SK-N-SH (cell line): ENCODE results near the gene DNHD1. TPM values are rescaled to one million over a fixed set of nuclear protein-coding genes. Genes with fewer than 3 reads are reported as not detected.
A peak's percentile ranks its signal among the peaks of the same experiment; 100 is the strongest.

Source experiments
- CTCF ChIA-PET: fragments of 300-600, 350-600 bp; formaldehyde crosslinking; extraction: SDS; loops from one replicate; lab custom pipeline; 2021; lab: Yijun Ruan, JAX
- POLR2A ChIA-PET: fragments of 350-600 bp; sonication (Branson Sonifier 250); formaldehyde crosslinking; extraction: SDS; loops from one replicate; lab custom pipeline; 2020; ENCODE audit warnings: antibody characterized with exemption, inconsistent platforms; lab: Yijun Ruan, JAX
- DNase-seq: peaks from one replicate; pipeline ENCODE4 v3.0.0; 2012
- H2AFZ ChIP-seq: fragments of 200-600 bp; sonication (generic); 2 replicates; pipeline ENCODE4 v1.8.1; 2016; ENCODE audit warnings: antibody characterized with exemption, mild to moderate bottlenecking, low read depth
- H3F3A ChIP-seq: fragments of 200-600 bp; sonication (generic); replicated peaks from 2 replicates; pipeline ENCODE3; 2016; ENCODE audit warnings: antibody characterized with exemption, mild to moderate bottlenecking; ENCODE audit not compliant: insufficient read depth
- H3K27ac ChIP-seq, 2 experiments: fragments of 200-500 bp in 1 of 2; fragments of 200-600 bp in 1 of 2; sonication (Bioruptor generic) in 1 of 2; sonication (generic), shearing (Covaris generic) in 1 of 2; 2 replicates each; pipeline versions ENCODE4 v1.5.1 to v1.6.1; 2014 to 2016; ENCODE audit warnings: low read depth in 2 of 2, inconsistent platforms in 1 of 2, low read length in 1 of 2, mild to moderate bottlenecking in 1 of 2, mixed read lengths in 1 of 2
- H3K27me3 ChIP-seq: fragments of 200-600 bp; sonication (generic), shearing (Covaris generic); 2 replicates; pipeline ENCODE4 v1.6.1; 2016; ENCODE audit warnings: mixed run types; ENCODE audit not compliant: insufficient read depth
- H3K36me3 ChIP-seq, 2 experiments: fragments of 200-500 bp in 1 of 2; fragments of 200-600 bp in 1 of 2; sonication (Bioruptor generic) in 1 of 2; sonication (generic) in 1 of 2; replicated peaks in 1 of 2; 2 replicates each; pipeline versions ENCODE3 to v1.5.1; 2014 to 2016; ENCODE audit warnings: low read length in 1 of 2, mild to moderate bottlenecking in 1 of 2; ENCODE audit not compliant: insufficient read depth in 2 of 2, control insufficient read depth in 1 of 2
- H3K4me1 ChIP-seq, 2 experiments: fragments of 200-500 bp in 1 of 2; fragments of 200-600 bp in 1 of 2; sonication (Bioruptor generic) in 1 of 2; sonication (generic), shearing (Covaris generic) in 1 of 2; 2 replicates each; pipeline versions ENCODE4 v1.5.1 to v1.6.1; 2014 to 2016; ENCODE audit warnings: low read depth in 1 of 2, low read length in 1 of 2, mixed run types in 1 of 2; ENCODE audit not compliant: insufficient read depth in 2 of 2, control insufficient read depth in 1 of 2
- H3K4me2 ChIP-seq: fragments of 200-600 bp; sonication (generic), shearing (Covaris generic); 2 replicates; pipeline ENCODE4 v1.6.1; 2017; ENCODE audit warnings: mixed run types
- H3K4me3 ChIP-seq, 2 experiments: fragments of 200-500 bp in 1 of 2; fragments of 200-600 bp in 1 of 2; sonication (Bioruptor generic) in 1 of 2; sonication (generic), shearing (Covaris generic) in 1 of 2; 2 replicates each; pipeline versions ENCODE4 v1.5.1 to v1.8.1; 2014 to 2016; ENCODE audit warnings: low read depth in 2 of 2, inconsistent platforms in 1 of 2, low read length in 1 of 2, mild to moderate bottlenecking in 1 of 2, mixed read lengths in 1 of 2, moderate library complexity in 1 of 2
- H3K79me2 ChIP-seq: fragments of 200-600 bp; sonication (generic); 2 replicates; pipeline ENCODE4 v1.8.1; 2017; ENCODE audit warnings: mild to moderate bottlenecking; ENCODE audit not compliant: insufficient read depth
- H3K9ac ChIP-seq: fragments of 200-600 bp; sonication (generic); 2 replicates; pipeline ENCODE4 v1.6.1; 2017; ENCODE audit warnings: mixed run types
- H3K9me2 ChIP-seq: fragments of 200-600 bp; sonication (generic); 2 replicates; pipeline ENCODE4 v1.6.1; 2017; ENCODE audit warnings: mixed run types
- H3K9me3 ChIP-seq: fragments of 200-600 bp; sonication (generic); 2 replicates; pipeline ENCODE4 v1.6.1; 2017; ENCODE audit warnings: mixed run types, mild to moderate bottlenecking, moderate library complexity
- H4K20me1 ChIP-seq: fragments of 200-600 bp; sonication (generic); 2 replicates; pipeline ENCODE4 v1.6.1; 2017; ENCODE audit warnings: mild to moderate bottlenecking, mixed run types; ENCODE audit not compliant: insufficient read depth
- EP300 ChIP-seq, 2 experiments: IDR thresholded peaks; 2 replicates each; pipeline versions ENCODE4 v1.4.0 to v1.6.1; 2012; ENCODE audit warnings: borderline replicate concordance in 1 of 2, low read depth in 1 of 2, low read length in 1 of 2
- JUND ChIP-seq: IDR thresholded peaks from 2 replicates; pipeline ENCODE4 v1.4.0; 2012
- RCOR1 ChIP-seq: fragments of 150-350 bp; IDR thresholded peaks from 2 replicates; pipeline ENCODE4 v1.6.1; 2017; ENCODE audit warnings: antibody characterized with exemption, low read length
- REST ChIP-seq: IDR thresholded peaks from 2 replicates; pipeline ENCODE4 v1.6.1; 2012; ENCODE audit warnings: mild to moderate bottlenecking, low read depth, low read length, moderate library complexity
- RXRA ChIP-seq: IDR thresholded peaks from 2 replicates; pipeline ENCODE4 v1.4.0; 2012; ENCODE audit warnings: low read depth, mild to moderate bottlenecking, borderline replicate concordance
- ZBTB33 ChIP-seq: IDR thresholded peaks from 2 replicates; pipeline ENCODE4 v1.4.0; 2012; ENCODE audit warnings: low read depth, borderline replicate concordance
- WGBS: methylation state at CpG from one replicate; pipeline ENCODE4 v1.1.6; 2017; ENCODE audit warnings: low lambda C conversion rate; 5-methylcytosine and 5-hydroxymethylcytosine counted together
- polyA plus RNA-seq, 3 experiments: library from polyadenylated mRNA; depleted of rRNA; stranded (reverse); fragments of >200 nt; gene quantifications; 2 replicates each; pipeline ENCODE4 v1.2.3, GENCODE V29; 2012

DNHD1 gene
- polyA plus RNA-seq, 1 of the 3 experiments (the other 2 are of a cell fraction), result 5.3 TPM

DNA sequence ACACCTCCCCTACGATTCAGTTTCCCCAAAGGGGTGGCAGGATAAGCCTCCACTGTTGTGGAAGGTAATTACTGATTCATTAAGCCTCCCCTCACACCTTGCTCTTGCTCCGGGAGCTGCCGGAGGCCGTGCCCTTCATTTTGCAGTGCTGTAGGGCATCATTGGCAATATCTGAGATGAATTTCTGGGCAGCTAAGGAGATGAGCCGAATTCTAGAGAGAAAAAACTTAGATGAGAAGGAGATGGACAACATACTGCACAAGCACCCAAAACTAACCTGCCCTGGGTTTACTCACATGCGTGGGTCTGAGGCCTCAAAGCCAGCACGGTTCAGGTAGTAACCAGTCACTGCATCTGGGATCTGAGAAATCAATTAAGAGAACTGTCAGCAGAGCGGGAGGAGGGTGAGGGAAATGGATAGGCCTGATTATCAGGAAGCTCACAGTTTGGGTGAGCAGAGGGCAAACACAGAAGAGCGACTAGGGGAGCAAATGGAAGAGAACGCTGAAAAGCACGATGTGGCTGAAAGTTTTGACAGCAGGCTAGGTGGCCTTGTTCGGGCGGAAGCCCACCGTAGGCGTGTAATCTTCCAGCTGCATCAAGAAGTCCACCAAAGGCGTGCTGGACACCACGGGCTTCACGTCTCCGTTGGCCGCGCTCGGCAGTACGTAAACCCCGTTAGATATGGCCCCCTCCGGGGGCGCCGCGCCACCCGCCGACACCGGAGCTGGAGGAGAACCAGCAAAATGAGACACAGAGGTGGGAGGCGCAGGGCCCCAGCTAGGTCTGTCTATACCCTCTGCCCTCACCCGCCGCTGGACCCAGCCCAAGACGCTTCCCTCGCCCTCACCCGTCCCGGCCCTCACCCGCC lies 114.2 kb downstream of the DNHD1 start:
- 20% methylated on average over 24 of the region's 39 CpGs for WGBS
- POLR2A ChIA-PET, result interaction anchor here (0.6 to 2.6 kb wide), 9 partner anchors 10 to 192 kb away, joined by 3 to 16 read pairs (median 4); partner anchors contain the start of genes APBB1, ARFIP2, MRPL17 and TIMM10B
- peak overlapping the region; percentile 85 to 94 for H3K27ac ChIP-seq
- peaks cover 53% of the 10 kb centered on the region for H3K79me2 ChIP-seq
- DNase-seq, result no peak
- H3F3A ChIP-seq, result peaks cover 50% of the 10 kb centered on the region
- H3K4me3 ChIP-seq, result peak overlapping the region; percentile 65 to 93
- TF ChIP-seq ZBTB33 (no peak), JUND (0 out of 2 replicates have a peak, but pooled peaks have one; percentile 6), RXRA (no peak), REST (no peak), RCOR1 (no peak)
- CTCF ChIA-PET, result interaction anchor here (1.3 to 2.9 kb wide), 11 partner anchors 8 to 80 kb away, joined by 3 to 18 read pairs (median 8); partner anchors contain the start of genes ILK, MRPL17 and RRP8
- peak overlapping the region; percentile 83 for H3K4me2 ChIP-seq
- no peaks in the 10 kb centered on the region; the same call in 1 of the 2 replicates for H4K20me1 ChIP-seq
- H3K4me1 ChIP-seq, result peaks cover 18 to 43% of the 10 kb centered on the region in 2 experiments
- no peaks in the 10 kb centered on the region for H3K9me2 ChIP-seq
- no peak overlapping the region for H2AFZ ChIP-seq
- no peaks in the 10 kb centered on the region for H3K27me3 ChIP-seq
- H3K9ac ChIP-seq, result peak overlapping the region; percentile 78
- H3K36me3 ChIP-seq, result peaks cover 30 to 57% of the 10 kb centered on the region in 2 experiments
- no peaks in the 10 kb centered on the region for H3K9me3 ChIP-seq

DNA sequence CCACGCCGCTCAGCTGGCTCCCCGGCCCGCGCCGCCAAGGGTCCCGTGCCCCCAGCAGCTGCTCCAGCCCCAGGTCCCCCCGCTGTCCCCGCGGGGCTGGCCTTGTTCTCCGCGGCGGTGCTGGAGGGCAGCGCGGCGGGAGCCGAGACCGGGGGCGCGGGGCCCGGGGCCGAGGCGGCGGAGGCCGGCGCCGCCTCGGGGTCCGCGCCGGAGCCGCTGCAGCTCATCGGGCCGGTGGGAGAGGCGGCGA lies 114.8 kb downstream of the DNHD1 start:
- no peak overlapping the region for H2AFZ ChIP-seq
- H3K36me3 ChIP-seq, result peaks cover 30 to 63% of the 10 kb centered on the region in 2 experiments
- no CpG with 5 or more reads among the region's 36 CpGs for WGBS

More for the DNA sequence above, 114.8 kb downstream of the DNHD1 start:
- no peak for DNase-seq
- Histone ChIP-seq H4K20me1 (no peaks in the 10 kb centered on the region; the same call in 1 of the 2 replicates), H3K9ac (peak overlapping the region; percentile 78), H3K9me3 (no peaks in the 10 kb centered on the region), H3K4me3 (peak overlapping the region; percentile 65 to 93), H3K4me2 (peak overlapping the region; percentile 83), H3K27me3 (no peaks in the 10 kb centered on the region), H3F3A (peaks cover 45% of the 10 kb centered on the region), H3K27ac (peak overlapping the region; percentile 85 to 94), H3K9me2 (no peaks in the 10 kb centered on the region), H3K79me2 (peaks cover 47% of the 10 kb centered on the region), H3K4me1 (peaks cover 12 to 37% of the 10 kb centered on the region in 2 experiments)
- TF ChIP-seq ZBTB33, result peak; percentile 16; the same call in 1 of the 2 replicates
- no peak for TF ChIP-seq EP300 (IDR thresholded peaks at IDR 0.05; ENCODE audit: borderline replicate concordance in 1 of 2, low read depth in 1 of 2, low read length in 1 of 2)
- CTCF ChIA-PET, result interaction anchor here (1.3 to 2.9 kb wide), 12 partner anchors 8 to 233 kb away, joined by 3 to 18 read pairs (median 8); partner anchors contain the start of genes ILK, MRPL17 and RRP8
- POLR2A ChIA-PET, result interaction anchor here (0.6 to 2.6 kb wide), 11 partner anchors 8 to 193 kb away, joined by 3 to 16 read pairs (median 3); partner anchors contain the start of genes APBB1, ARFIP2, MRPL17 and TIMM10B
